IMR-90 (cell line): ENCODE results near the gene MTMR3. TPM values are rescaled to one million over a fixed set of nuclear protein-coding genes. Genes with fewer than 3 reads are reported as not detected.

ENCODE experiments used
- ATAC-seq: fragments of 200-7000 bp; cut with Tn5 transposase; 2 replicates; pipeline ENCODE4 v1.9.1; 2020; ENCODE audit warnings: low read depth, mild to moderate bottlenecking, moderate library complexity
- BruUV-seq: library from RNA; stranded (reverse); fragments of 400-500 nt; replicated peaks from 2 replicates; lab custom pipeline; 2021; lab: Mats Ljungman, UMichigan
- CTCF ChIA-PET: fragments of 300-600 bp; formaldehyde crosslinking; extraction: SDS; loops from one replicate; lab custom pipeline; 2021; ENCODE audit warnings: antibody characterized with exemption; lab: Yijun Ruan, JAX
- POLR2A ChIA-PET: fragments of 300-600 bp; sonication (Branson Sonifier 250); formaldehyde crosslinking; loops from one replicate; lab custom pipeline; 2022; ENCODE audit warnings: antibody characterized with exemption; ENCODE audit not compliant: unreplicated experiment; lab: Charles Lee
- DNase-seq: peaks from one replicate; pipeline ENCODE4 v3.0.0; 2013
- H2AFZ ChIP-seq: replicated peaks from 2 replicates; pipeline ENCODE3; 2013; ENCODE audit warnings: low read length, mild to moderate bottlenecking; ENCODE audit not compliant: poor library complexity
- H2AK5ac ChIP-seq: 2 replicates; pipeline ENCODE4 v1.6.1; 2013; ENCODE audit warnings: low read depth, low read length, inconsistent platforms
- H2AK9ac ChIP-seq: replicated peaks from 2 replicates; pipeline ENCODE3; 2013; ENCODE audit warnings: mild to moderate bottlenecking, low read depth, low read length, moderate library complexity; ENCODE audit not compliant: poor library complexity
- H2BK120ac ChIP-seq: 2 replicates; pipeline ENCODE4 v1.6.1; 2013; ENCODE audit warnings: low read depth, low read length, inconsistent platforms
- H2BK15ac ChIP-seq: 3 replicates; pipeline ENCODE4 v1.6.1; 2013; ENCODE audit warnings: low read depth, low read length, inconsistent platforms
- H2BK20ac ChIP-seq: 2 replicates; pipeline ENCODE4 v1.6.1; 2013; ENCODE audit warnings: low read depth, mild to moderate bottlenecking, inconsistent platforms, low read length, moderate library complexity
- H2BK5ac ChIP-seq: 2 replicates; pipeline ENCODE4 v1.6.1; 2013; ENCODE audit warnings: mild to moderate bottlenecking, low read depth, low read length, inconsistent platforms; ENCODE audit not compliant: poor library complexity, severe bottlenecking
- H3K14ac ChIP-seq: replicated peaks from 2 replicates; pipeline ENCODE4 v1.6.1; 2013; ENCODE audit warnings: low read depth, low read length, inconsistent platforms
- H3K18ac ChIP-seq: 2 replicates; pipeline ENCODE4 v1.6.1; 2013; ENCODE audit warnings: low read depth, low read length, control low read depth
- H3K23ac ChIP-seq: 2 replicates; pipeline ENCODE4 v1.6.1; 2013; ENCODE audit warnings: low read depth, low read length, inconsistent platforms
- H3K27ac ChIP-seq: 2 replicates; pipeline ENCODE4 v1.5.1; 2013; ENCODE audit warnings: mild to moderate bottlenecking, control low read depth, low read length; ENCODE audit not compliant: insufficient read depth
- H3K27me3 ChIP-seq: 2 replicates; pipeline ENCODE4 v1.6.1; 2013; ENCODE audit warnings: low read length; ENCODE audit not compliant: control insufficient read depth, insufficient read depth
- H3K36me3 ChIP-seq: 2 replicates; pipeline ENCODE4 v1.6.1; 2013; ENCODE audit warnings: low read length, mixed read lengths; ENCODE audit not compliant: control insufficient read depth, insufficient read depth
- H3K4ac ChIP-seq: 2 replicates; pipeline ENCODE4 v1.6.1; 2013; ENCODE audit warnings: low read depth, low read length, inconsistent platforms
- H3K4me1 ChIP-seq: 2 replicates; pipeline ENCODE4 v1.6.1; 2013; ENCODE audit warnings: low read length, mixed read lengths; ENCODE audit not compliant: control insufficient read depth, insufficient read depth
- H3K4me2 ChIP-seq: 2 replicates; pipeline ENCODE4 v1.6.1; 2013; ENCODE audit warnings: low read depth, mild to moderate bottlenecking, control low read depth, low read length, moderate library complexity
- H3K4me3 ChIP-seq: 2 replicates; pipeline ENCODE4 v1.5.1; 2013; ENCODE audit warnings: low read depth, mild to moderate bottlenecking, control low read depth, low read length, moderate library complexity; ENCODE audit not compliant: insufficient read depth
- H3K56ac ChIP-seq: 2 replicates; pipeline ENCODE4 v1.6.1; 2013; ENCODE audit warnings: low read length, inconsistent platforms; ENCODE audit not compliant: insufficient read depth; ENCODE audit errors: extremely low read depth
- H3K79me1 ChIP-seq, 2 experiments: 2 replicates each; pipeline ENCODE4 v1.6.1; 2013; ENCODE audit warnings: low read length in 2 of 2, inconsistent platforms in 1 of 2, low read depth in 1 of 2
- H3K9ac ChIP-seq: 2 replicates; pipeline ENCODE4 v1.6.1; 2013; ENCODE audit warnings: low read depth, low read length, control low read depth
- H3K9me1 ChIP-seq: 2 replicates; pipeline ENCODE4 v1.6.1; 2013; ENCODE audit warnings: low read length, inconsistent platforms; ENCODE audit not compliant: insufficient read depth
- H3K9me3 ChIP-seq: 2 replicates; pipeline ENCODE4 v1.6.1; 2013; ENCODE audit warnings: low read length; ENCODE audit not compliant: control insufficient read depth, insufficient read depth
- H4K20me1 ChIP-seq: 2 replicates; pipeline ENCODE4 v1.6.1; 2013; ENCODE audit warnings: low read length, inconsistent platforms; ENCODE audit not compliant: insufficient read depth
- H4K5ac ChIP-seq: 2 replicates; pipeline ENCODE4 v1.6.1; 2013; ENCODE audit warnings: mild to moderate bottlenecking, low read depth, low read length, control low read depth
- H4K8ac ChIP-seq, 2 experiments: 2 replicates each; pipeline ENCODE4 v1.6.1; 2013; ENCODE audit warnings: low read depth in 2 of 2, low read length in 2 of 2, control low read depth in 1 of 2, inconsistent platforms in 1 of 2
- H4K91ac ChIP-seq: 2 replicates; pipeline ENCODE4 v1.6.1; 2013; ENCODE audit warnings: low read depth, low read length, inconsistent platforms; ENCODE audit not compliant: insufficient read depth
- BHLHE40 ChIP-seq: fragments of 150-350 bp; IDR thresholded peaks from 2 replicates; pipeline ENCODE4 v1.6.1; 2016; ENCODE audit warnings: mild to moderate bottlenecking, low read depth, low read length
- CEBPB ChIP-seq: IDR thresholded peaks from 2 replicates; pipeline ENCODE4 v1.6.1; 2012; ENCODE audit warnings: low read depth, low read length, improper control_type of control experiment
- CHD1 ChIP-seq: IDR thresholded peaks from 2 replicates; pipeline ENCODE4 v1.6.1; 2012; ENCODE audit warnings: low read depth, low read length, improper control_type of control experiment
- CTCF ChIP-seq: conservative IDR thresholded peaks from 2 replicates; pipeline ENCODE4 v1.5.1; 2012; ENCODE audit warnings: mild to moderate bottlenecking, low read depth, low read length, improper control_type of control experiment
- ELK1 ChIP-seq: fragments of 150-350 bp; IDR thresholded peaks from 2 replicates; pipeline ENCODE4 v1.6.1; 2016; ENCODE audit warnings: low read depth, mild to moderate bottlenecking, low read length, moderate library complexity, borderline replicate concordance
- FOS ChIP-seq: fragments of 150-350 bp; IDR thresholded peaks from 2 replicates; pipeline ENCODE4 v1.6.1; 2016; ENCODE audit warnings: low read depth, low read length
- MAFK ChIP-seq: IDR thresholded peaks from 2 replicates; pipeline ENCODE4 v1.6.1; 2012; ENCODE audit warnings: low read depth, low read length, improper control_type of control experiment
- MAZ ChIP-seq: IDR thresholded peaks from 2 replicates; pipeline ENCODE4 v1.6.1; 2012; ENCODE audit warnings: low read depth, mild to moderate bottlenecking, low read length, improper control_type of control experiment, moderate library complexity, borderline replicate concordance
- MXI1 ChIP-seq: IDR thresholded peaks from 2 replicates; pipeline ENCODE4 v1.6.1; 2012; ENCODE audit warnings: low read depth, mild to moderate bottlenecking, low read length, moderate library complexity, borderline replicate concordance
- NFE2L2 ChIP-seq: fragments of 150-350 bp; IDR thresholded peaks from 2 replicates; pipeline ENCODE4 v1.6.1; 2016; ENCODE audit warnings: low read depth, mild to moderate bottlenecking, low read length
- POLR2A ChIP-seq: IDR thresholded peaks from 2 replicates; pipeline ENCODE4 v1.6.1; 2012; ENCODE audit warnings: mild to moderate bottlenecking, low read depth, low read length
- RAD21 ChIP-seq: IDR thresholded peaks from 2 replicates; pipeline ENCODE4 v1.6.1; 2012; ENCODE audit warnings: low read length, improper control_type of control experiment
- RCOR1 ChIP-seq: IDR thresholded peaks from 2 replicates; pipeline ENCODE4 v1.6.1; 2012; ENCODE audit warnings: mild to moderate bottlenecking, low read length, improper control_type of control experiment; ENCODE audit not compliant: insufficient replicate concordance
- RFX5 ChIP-seq: IDR thresholded peaks from 2 replicates; pipeline ENCODE4 v1.8.0; 2012; ENCODE audit warnings: low read depth, mild to moderate bottlenecking, low read length, moderate library complexity
- SMC3 ChIP-seq: fragments of 150-350 bp; IDR thresholded peaks from 2 replicates; pipeline ENCODE4 v1.6.1; 2016; ENCODE audit warnings: low read depth, mild to moderate bottlenecking, antibody characterized with exemption, low read length, moderate library complexity
- USF2 ChIP-seq: fragments of 150-350 bp; IDR thresholded peaks from 2 replicates; pipeline ENCODE4 v1.6.1; 2017; ENCODE audit warnings: mild to moderate bottlenecking, antibody characterized with exemption, low read length, low read depth
- WGBS, 2 experiments: methylation state at CpG; one replicate each; pipeline versions ENCODE4 v1.1.5 to v1.1.7; 2013; ENCODE audit warnings: missing lambda C conversion rate in 2 of 2; ENCODE audit not compliant: insufficient read length in 1 of 2; ENCODE audit errors: extremely low coverage in 2 of 2; 5-methylcytosine and 5-hydroxymethylcytosine counted together
- dilution Hi-C: fragments of 300-500 bp; cut with HindIII; formaldehyde crosslinking; loops from one replicate; pipeline ENCODE4 v1.14.3; 2018; ENCODE audit warnings: low sequenced_read_pairs; ENCODE audit not compliant: unreplicated experiment
- in situ Hi-C: fragments of 300-500 bp; cut with MboI; formaldehyde crosslinking; loops from 3 replicates; pipeline ENCODE4 v1.14.3; 2019; ENCODE audit warnings: low sequenced_read_pairs, inconsistent platforms, mixed read lengths
- intact Hi-C: fragments of 100-400 bp; cut with micrococcal nuclease; formaldehyde crosslinking; loops from 2 replicates; pipeline ENCODE4 v1.10.0; 2022
- polyA plus RNA-seq, 3 experiments: library from polyadenylated mRNA; depleted of rRNA; stranded (reverse); fragments of >200 nt; gene quantifications; 2 replicates each; pipeline ENCODE4 v1.2.3, GENCODE V29; 2012; ENCODE audit warnings: low replicate concordance in 1 of 3
- total RNA-seq: library from RNA; depleted of rRNA; stranded (reverse); fragments of >200 nt; gene quantifications from 2 replicates; pipeline ENCODE4 v1.2.3, GENCODE V29; 2012

Gene MTMR3
- total and polyA plus RNA-seq, 2 of the 4 experiments (the other 2 are of a cell fraction) = 21.3 to 29.4 TPM

GRCh38 chr22:29842172-29842571 lies 40.8 kb upstream of the MTMR3 start:
- Histone ChIP-seq H3K27ac (no peak overlapping the region), H3K79me1 (peaks cover 7 to 8% of the 10 kb centered on the region in 2 experiments), H3K4ac (peak overlapping the region; percentile 11; the same call in 1 of the 2 replicates), H2AFZ (no peak overlapping the region), H4K91ac (no peak overlapping the region), H2BK120ac (peak overlapping the region; percentile 22; the same call in 1 of the 2 replicates), H3K9me1 (peaks cover 11% of the 10 kb centered on the region), H3K9ac (no peak overlapping the region), H3K4me1 (0 out of 2 replicates have a peak, but pooled peaks cover 5% of the 10 kb centered on the region), H3K14ac (0 out of 2 replicates have a peak overlapping the region, but pooled peaks have one; percentile 11), H3K36me3 (no peaks in the 10 kb centered on the region), H3K27me3 (no peaks in the 10 kb centered on the region), H3K23ac (0 out of 2 replicates have a peak overlapping the region, but pooled peaks have one; percentile 28), H3K4me3 (no peak overlapping the region), H3K56ac (no peak overlapping the region), H3K9me3 (peaks cover 3% of the 10 kb centered on the region), H2AK5ac (no peak overlapping the region), H4K20me1 (peaks cover 2% of the 10 kb centered on the region; the same call in 1 of the 2 replicates), H4K5ac (no peak overlapping the region), H3K18ac (no peak overlapping the region), H4K8ac (no peak overlapping the region), H2AK9ac (no peak overlapping the region), H3K4me2 (no peak overlapping the region), H2BK15ac (0 out of 3 replicates have a peak overlapping the region, but pooled peaks have one; percentile 54), H2BK20ac (no peak overlapping the region; the same call in 1 of the 2 replicates), H2BK5ac (peak overlapping the region; percentile 81)
- ATAC-seq (no peak), DNase-seq (no peak)
- no CpG with 5 or more reads among the region's 2 CpGs for WGBS, 2 experiments
- ChIA-PET CTCF (interaction anchor here (1.1 kb wide), 1 partner anchor 163 kb away, joined by 3 read pairs; no protein-coding TSS in a partner anchor), POLR2A (no interaction called here)
- intact Hi-C loops = loop anchor here (2.0 to 5.0 kb wide), 2 partner anchors 41 to 165 kb away; partner anchors contain the start of gene MTMR3
- in situ Hi-C loops = no loop called here
- dilution Hi-C loops = no loop called here
- no TSS peak for BruUV-seq
- no peak for TF ChIP-seq RCOR1
- no peak for TF ChIP-seq MAZ
- TF ChIP-seq SMC3 = no peak
- TF ChIP-seq USF2 = no peak
- TF ChIP-seq RFX5 = no peak
- no peak for TF ChIP-seq CEBPB
- no peak for TF ChIP-seq BHLHE40
- no peak for TF ChIP-seq MXI1
- no peak for TF ChIP-seq FOS
- no peak for TF ChIP-seq MAFK
- TF ChIP-seq CHD1 = no peak
- TF ChIP-seq CTCF = no peak
- no peak for TF ChIP-seq RAD21
- TF ChIP-seq ELK1 = no peak
- no peak for TF ChIP-seq NFE2L2
- TF ChIP-seq POLR2A = no peak
